NCI-H2081 treated with DMSO at 0.1 percent for 48 hours (cell line): ENCODE data around the gene CPTP.

ENCODE experiments used
- DNase-seq: peaks from one replicate; lab custom pipeline; 2025; lab: John Stamatoyannopoulos, UW

The CPTP gene

DNA sequence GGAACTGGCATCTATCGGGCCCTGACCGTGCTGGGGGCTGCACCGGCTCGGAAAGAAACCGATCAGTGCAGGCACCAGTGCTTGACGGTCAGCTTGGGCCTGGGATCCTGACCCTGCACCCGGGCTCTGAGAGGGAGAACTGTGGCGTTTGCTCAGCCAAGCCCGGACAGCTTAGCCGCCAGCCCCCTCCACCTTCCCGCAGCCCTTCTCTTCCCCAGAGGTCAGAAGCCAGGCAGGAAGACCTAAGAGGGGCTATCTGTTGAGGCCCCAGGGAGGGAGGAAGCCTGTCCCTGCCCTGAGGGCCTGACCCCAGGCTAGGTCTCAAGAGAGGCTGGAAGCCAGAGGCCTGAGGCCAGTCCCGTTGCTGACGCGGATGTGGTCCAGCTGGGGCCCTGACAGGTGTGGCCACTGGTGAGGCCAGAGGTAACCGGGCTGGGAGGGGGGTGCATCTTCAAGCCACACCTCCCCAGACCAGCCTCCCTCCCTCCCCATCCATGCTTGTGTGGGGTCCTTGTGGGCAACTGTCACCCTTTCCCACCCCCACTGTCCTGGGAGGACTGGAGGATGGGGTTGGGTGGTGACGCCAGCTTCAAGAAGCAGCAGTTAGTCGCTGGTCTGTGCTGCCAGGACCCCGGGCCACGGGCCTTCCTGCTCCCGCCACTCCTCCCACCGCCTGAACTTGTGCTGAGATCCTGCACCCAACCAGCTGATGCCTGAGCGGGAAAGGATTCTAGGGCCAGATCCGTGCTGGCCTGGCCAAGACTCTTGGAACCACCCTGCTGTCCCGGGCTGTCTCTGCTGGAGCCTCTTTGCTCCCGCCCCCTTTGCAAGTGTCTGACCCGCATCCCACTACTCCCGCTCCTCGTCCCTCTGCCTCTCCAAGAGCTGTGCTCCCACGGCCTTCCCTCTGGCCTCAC, 27.2 kb downstream of the CPTP start:
- no peak for DNase-seq

DNA sequence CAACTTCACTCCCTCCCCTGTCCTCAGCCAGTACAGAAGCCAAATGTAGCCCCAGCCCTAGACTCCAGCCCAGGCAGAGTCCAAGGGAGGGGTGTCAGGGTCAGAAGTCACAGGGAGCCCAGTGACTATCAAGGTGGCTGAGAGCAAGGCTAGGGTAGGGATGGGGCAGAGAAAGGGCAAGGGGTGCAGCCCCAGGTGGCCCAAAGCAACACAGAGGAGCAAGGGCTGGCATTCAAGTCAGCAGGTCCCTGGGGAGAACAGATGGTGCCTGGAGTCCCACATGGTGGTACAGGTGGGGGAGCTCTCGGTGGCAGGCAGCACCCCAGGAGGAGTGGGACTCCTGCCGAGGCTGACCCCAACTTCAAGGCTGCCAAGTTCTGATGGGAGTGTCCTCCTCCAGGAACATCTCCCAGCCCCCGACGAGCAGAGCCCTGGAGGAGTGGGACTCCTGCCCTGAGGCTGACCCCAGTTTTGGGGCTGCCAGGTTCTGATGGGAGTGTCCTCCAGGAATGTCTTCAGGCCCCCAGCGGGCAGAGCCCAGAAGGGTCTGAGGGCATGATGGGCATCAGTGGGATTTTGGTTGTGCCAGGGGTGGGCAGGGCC, 28.3 kb downstream of the CPTP start:
- DNase-seq = no peak

DNA sequence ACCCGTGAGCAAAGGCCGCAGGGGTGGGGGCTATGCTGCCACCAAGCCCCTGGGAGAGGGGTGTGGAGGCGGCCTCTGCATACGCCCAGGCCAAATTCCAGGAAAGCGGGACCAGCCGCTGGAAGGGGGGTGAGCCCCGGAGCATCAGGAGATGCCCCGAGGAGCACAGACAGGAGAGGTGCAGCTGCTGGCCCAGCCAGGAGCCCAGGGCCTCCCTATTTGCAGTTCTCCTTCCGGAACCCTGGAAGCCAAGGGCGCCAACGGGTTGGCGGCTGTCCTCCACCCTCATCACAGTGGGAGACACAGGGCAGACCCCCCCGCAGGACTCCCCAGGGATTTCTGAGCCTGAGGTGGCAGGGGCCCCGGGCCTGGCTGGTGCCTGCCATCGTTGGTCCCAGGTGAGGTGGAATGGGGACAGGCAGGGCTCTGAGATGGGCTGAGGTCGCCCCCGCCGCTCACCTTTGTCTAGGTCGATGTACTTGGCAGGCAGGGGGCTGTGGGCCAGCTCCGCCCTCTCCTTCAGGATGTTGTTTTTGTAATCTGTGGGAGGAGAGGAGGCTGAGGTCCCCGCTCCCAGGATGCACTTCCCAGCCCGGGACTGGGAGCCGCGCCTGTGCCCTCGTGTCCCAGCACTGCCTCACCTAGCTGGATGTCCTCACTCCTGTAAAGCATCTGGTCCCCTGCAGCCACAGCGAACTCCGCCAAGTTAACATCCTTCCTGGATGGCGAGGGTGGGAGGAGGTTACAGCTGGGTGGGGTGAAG, 29.0 kb downstream of the CPTP start:
- DNase-seq = no peak

DNA sequence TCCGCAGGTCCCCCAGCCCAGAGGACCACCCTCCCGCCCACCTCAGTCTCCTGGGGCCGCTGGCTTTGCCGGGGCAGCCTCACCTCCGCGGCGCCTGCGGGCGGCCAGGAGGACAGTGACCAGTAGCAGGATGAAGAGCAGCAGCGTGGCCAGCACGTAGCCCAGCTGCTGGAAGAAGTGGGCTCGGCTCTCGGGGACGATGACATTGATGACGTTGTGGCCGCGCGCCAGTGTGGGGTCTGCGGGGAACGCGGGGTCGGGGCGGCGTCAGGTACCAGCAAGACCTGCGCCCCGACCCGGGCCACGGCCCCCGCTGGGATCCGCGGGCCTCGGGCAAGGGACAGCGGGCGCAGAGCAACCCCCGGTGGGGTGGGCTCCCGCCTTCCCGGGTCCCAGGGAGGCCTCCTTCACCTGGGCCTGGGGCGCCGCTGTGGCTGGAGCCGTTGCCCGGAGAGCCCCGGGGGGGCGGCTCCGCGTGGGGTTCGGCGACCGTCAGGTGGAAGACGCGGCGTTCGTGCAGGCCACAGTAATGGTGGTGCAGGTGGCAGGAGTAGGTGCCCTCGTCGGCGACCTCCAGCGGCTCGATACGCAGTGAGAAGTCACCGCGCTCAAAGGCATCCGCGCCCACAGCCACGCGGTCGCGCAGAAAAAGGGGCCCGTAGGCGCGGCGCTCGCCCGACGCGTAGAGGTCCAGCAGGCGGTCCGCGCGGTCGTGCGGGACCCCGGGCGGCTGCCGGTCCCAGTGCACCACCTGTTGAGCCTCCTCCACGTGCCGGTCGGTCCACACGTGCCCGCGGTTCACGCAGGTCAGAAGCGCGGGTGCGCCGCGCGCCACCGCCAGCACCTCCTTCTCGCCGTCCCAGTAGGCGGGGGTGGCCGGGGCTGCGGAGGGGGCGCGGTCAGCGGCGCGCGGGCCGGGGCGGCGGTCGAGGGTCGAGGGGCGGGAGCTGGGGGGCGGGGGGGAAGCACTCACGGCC, 30.0 kb downstream of the CPTP start:
- DNase-seq = no peak

DNA sequence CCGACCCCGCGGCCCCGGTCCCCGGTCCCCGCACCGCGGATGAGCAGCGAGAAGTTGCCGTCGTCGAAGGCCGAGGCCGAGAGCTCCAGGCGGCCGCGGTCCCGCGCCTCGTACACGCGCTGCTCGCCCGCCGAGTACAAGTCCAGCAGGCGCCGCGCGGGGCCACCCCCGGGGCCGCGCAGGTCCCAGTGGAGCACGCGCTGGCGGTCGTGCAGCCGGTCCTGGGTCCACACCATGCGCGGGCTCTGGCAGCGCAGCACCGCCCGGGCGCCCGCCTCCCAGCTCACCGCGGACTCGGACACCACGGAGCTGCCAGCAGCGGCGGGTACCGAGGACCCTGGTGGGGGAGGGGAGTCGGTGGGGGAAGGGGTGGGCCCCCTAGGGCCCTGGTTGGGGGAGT, 30.8 kb downstream of the CPTP start:
- DNase-seq = no peak

DNA sequence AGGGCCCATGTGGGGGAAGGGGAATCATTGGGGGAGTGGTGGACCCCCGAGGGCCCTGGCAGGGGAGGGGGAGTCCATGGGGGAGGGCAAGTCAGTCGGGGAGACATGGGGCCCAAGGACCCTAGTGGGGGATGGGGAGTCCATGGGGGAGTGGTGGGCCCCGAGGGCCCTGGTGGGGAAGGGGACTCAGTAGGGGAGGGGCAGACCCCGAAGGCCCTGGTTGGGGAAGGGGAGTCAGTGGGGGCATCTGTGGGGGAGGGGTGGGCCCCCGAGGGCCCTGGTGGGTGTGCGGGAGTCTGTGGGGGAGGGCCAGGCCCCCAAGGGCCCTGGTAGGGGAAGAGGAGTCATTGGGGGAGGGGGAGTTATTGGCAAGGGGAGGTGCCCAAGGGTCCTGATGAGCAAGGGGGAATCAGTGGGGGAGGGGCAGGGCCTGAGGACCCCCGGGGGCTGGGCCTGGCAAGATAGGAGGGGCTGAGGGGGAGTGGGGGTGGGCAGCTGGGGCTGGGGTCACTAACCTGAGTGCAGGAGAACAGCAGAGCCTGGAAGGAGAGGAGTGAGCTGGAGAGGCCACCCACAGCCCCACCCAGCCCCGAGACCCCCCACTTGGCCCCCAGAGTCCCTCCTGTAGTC, 31.7 kb downstream of the CPTP start:
- no peak for DNase-seq

DNA sequence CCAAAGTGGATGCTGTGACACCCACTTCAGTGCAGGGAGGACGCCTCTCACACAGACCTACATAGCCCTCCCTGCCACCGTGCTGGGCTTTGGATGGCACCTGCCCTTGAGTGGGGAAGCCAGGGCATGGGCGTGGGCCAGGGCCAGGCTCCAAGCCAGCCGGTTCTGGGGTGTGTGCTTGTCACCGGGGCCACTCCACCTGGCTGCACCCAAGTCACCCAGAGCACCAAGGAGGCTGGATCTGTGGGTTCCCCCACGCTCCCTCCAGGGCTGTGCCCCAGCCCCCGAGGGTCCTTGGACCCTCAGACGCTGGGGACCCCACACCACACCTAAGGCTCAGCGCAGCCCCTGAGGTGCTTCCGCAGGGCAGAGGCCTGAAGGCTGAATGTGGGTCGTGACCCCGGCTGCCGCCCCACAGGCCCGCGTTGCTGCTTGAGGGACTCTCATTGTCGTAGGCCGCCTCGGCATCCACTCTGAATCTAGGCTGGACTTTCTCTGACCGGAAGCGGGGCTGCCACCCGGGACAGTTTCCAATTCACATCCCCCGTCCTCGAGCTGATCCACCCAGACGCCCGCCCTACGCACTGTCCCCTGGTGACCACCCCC, 32.3 kb downstream of the CPTP start:
- DNase-seq = no peak

DNA sequence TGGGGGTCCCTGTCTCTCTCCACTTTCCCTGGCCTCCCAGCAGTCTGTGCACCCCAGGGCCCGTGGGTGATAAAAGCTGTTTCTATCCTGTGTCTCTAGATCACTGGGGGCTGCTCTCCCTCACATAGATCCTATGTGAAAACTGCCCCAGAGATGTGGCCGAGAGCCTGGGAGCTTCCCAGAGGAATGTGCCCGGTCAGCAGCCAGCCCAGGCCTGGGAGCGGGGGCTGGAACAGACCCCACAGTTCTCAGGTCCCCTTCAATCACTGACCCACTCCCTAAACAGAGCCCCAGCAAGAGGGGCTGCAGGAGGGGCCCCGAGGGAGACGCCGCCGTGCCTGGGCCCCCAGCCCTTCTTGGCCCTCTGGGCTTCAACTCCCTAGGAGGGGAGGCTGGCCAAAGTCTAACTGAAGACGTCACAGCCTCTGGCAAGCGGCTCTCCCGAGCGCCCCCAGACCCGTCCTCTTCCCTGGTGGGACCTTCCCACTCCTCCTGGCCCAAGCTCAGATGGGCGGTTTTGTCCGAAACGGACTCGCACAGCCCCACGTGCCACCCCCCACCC, 33.4 kb downstream of the CPTP start:
- no peak for DNase-seq

DNA sequence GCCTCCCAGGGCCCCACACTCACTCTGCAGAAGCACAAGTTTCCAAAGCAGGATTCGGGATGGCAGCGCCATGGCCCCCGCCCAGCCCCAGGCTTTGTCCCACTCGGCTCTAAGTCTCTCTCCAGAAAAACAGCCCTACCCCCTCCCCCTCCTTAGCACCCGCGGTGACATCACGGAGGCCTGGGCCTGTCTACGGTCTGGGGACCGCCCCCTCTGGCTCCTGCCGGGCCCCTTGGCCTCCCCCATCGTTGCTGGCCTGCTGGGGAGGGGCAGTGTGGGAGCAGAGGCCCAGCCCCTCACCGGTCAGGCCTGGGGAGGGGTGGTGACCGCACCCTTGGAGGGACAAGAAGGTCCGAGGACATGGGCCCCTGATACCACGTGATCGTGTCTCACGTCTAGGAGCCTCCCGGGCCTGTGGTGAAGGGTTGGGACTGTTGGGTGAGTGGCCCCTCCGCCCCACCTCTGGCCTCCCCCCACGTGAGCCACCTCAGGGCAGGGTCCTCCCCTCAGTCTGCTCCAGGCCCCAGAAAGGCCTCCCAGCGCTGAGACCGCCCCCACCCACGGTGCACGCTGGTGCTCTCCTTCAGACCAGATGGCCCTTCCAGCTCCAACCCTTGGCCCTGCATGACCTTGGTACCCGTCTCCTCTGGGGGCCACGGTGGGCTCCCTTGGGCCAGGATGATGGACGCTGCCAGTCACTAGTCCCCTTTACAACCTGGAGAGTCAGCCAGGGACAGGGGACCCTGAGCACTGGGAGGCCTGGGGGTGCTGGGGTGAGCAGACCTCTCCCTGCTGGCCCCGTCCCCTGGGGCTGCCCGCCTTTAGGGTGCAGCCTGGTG, 34.0 kb downstream of the CPTP start, which contains the start of gene MXRA8:
TSS of gene MXRA8 (minus strand) at position 123 of the 839 bp plus-strand sequence. CDS start at position 72, 51 bp downstream.
- DNase-seq = no peak

DNA sequence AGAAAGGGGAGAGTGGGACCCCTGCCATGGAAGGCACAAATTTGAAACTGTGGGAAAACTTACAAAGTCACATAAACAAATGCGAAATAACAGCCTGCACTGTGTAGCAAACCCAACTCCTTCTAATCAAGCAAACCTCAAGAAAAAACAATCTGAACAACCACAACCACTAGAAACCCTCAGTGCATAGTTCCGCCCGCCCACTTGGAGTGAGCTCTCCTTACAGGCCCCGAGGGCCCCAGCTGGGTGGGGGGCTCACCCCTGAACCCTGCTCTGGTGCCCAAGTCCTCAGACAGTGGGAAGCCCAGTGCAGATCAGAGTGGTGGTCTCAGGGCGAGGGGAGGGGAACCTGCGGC, 34.7 kb downstream of the CPTP start:
- no peak for DNase-seq

DNA sequence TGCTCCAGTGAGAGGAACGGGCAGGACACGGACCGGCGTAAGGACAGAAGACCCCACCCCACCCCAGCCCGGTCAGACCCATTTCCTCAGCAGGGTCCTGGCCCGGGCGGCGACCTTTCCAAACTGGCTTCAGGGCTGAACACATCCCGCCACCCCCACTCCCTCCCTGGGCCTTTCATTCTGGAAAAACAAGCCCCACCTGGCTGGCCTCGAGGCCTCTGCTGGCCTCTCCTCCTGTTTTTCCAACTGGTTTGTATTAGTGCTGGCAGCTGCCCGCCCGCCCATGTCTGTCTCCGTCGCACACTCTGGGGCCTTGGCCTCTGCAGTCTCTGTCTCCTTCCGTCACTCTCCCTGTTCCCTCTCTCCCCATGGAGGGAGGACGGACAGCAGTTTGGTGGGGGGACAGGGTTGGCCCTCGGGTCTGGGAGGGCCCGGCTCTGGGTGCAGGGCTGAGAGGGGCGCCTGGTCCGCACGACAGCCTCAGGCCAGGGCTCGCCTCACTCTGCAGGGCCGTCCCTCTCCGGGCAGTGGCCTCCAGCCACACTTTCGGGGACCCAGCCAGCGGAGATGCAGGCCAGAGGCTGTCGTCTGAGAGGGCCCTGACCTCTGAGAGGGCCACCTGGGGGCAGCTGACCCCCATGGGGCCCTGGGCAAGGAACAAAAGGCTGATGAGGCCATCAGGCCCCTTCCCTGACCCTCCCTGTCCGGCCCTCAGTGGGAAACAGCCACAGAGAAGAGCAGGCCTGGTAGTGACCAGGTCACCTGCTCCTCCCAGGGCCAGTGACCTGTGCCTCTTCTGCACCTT, 35.3 kb downstream of the CPTP start:
- no peak for DNase-seq

DNA sequence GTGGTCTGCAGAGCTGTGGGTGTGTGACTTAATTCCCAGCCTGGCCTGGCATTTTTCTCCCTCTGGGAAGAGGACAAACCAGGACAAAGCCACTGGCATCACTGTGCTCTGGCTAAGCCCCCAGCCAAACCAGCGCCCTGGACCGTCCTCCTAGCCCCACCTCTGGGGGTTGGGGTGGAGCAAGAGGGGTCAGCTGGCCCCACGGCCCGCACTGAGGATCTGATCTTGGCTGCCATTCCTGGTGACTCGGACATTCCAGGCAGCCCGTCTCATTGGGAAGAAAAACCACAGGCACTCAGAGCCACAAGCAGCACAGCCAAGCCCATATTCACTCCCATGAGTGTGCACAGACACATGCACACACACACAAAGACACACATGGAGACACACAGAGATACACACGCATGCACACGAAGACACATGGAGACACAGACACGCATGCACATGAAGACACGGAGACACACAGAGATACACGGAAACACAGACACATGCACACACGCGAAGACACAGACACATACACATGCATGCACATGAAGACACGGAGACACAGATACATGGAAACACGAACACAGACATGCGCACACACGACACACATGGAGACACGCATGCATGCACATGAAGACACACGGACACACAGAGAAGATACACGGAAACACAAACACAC, 36.0 kb downstream of the CPTP start:
- DNase-seq = no peak

DNA sequence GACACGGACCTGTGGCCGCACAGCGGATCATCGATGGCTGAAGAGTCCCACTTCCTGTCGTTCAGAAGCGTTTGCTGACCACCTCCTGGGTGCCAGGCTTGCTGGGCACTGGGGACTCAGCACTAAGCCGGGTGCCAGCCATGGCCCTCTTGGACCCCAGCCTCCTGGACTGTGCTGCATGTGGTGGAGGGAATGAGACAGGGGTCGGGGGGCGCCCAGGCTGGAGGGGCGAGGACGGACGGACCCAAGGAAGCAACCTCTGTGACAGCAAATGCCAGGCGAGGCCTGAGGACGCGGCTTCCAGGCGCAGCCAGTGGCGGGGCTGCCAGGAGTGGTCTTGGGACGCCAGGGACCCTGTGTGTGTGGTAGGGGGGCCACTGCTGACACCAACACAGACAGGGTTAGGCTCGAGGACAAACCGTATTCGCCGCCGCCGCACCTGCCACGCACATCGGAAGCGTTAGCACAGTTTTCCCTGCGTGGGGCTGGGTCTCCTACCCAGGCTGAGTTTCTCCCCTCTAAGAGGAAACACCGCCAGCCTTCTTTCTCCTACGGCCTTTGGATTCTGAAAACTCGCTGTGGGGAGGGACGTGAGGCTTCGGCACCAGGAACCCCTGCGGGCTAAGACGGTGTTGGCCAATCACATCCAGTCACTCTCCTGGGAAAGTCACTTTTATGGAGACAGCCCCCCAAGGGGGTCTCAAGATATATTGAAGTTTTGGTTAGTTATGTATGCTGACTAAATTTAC, 36.8 kb downstream of the CPTP start:
- no peak for DNase-seq

DNA sequence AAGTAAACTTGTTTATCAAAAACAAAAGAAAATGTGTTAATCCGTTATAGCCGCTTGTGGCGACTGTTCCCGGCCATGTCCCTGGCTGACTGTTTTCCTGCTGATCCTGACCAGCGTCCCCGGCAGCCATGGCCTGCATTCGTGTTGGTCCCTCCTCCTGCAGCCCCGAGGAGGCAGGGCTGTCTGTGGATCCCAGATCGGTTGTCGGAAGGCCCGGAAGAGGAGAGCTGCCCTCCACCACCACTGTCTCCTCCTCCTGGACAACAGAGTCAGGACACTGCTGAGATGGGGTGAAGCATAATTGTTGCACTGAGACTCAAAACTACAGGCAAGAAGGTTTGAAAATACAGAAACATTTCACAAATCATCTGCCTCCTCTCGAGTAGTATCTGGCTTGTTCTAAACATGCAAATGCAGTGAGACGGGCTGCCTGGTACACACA, 37.4 kb downstream of the CPTP start:
- DNase-seq = no peak

DNA sequence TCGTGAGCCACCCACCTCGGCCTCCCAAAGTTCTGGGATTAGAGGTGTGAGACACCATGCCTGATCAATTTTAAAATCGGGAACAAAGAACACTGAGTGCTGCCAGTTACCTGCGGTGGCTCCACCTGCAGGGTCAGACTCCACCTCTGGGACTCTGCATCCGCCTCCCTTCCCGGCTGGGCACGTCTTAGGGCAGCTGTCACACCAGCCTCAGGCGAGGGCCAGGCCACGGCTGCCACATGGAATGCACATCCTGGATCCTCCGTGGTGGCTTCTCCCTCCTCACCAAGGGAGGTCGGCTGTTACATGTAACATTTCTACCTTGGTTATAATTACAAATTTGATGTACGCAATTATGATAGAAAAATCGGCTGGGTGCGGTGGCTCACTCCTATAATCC, 39.7 kb downstream of the CPTP start:
- DNase-seq = no peak

DNA sequence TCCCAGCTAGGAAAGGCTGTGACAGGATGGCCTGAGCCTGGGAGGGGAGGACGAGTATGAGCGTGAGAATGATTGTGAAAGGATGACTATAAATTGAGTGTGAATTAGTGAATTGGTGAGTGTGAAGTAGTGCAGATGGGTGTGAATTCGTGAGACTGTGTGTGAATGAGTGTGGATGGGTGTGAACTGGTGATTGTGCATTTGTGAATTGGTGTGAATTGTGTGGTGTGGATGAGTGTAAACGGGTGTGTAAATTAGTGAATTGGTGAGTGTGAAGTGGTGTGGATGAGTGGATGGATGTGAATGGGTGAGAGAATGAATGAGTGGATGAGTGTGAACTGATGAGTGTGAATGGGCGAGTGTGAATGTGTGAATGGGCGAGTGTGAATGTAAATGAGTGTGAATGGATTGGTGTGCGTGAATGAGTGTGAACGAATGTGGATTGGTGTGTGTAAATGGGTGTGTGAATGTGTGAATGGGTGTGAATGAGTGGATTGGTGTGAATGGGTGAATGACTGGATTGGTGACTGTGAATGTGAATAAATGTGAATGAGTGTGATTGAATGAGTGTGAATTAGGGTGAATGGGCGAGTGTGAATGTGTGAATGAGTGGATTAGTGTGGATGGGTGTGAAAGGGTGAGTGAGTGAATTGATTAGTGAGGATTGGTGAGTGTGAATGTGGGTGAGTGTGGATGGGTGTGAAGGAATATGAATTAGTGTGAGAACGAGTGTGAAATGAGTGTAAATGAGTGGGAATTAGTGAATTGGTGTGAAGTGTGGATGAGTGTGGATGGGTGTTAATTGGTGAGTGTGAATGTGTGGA, 41.5 kb downstream of the CPTP start:
- no peak for DNase-seq
